Gastrocnemius medialis (tissue), 4 donors: Measurements from ENCODE around the gene ZAP70. TPM values are rescaled to one million over a fixed set of nuclear protein-coding genes. Genes with fewer than 3 reads are reported as not detected.
"Not testable (repeated sequence)": the region's sequence is repeated elsewhere in the genome, so short reads cannot be mapped to it uniquely, and the experiment has no call there.

Experiments used
- ATAC-seq, 2 donors: fragments of 150-250 bp; one replicate each; pipeline ENCODE4 v1.9.1; 2016
- DNase-seq, 2 donors: peaks; one replicate each; pipeline ENCODE4 v3.0.0-alpha.2; 2019
- H3K27ac ChIP-seq, 4 donors: fragments of 200-600 bp; sonication (generic); 1 replicate in 1 of 4; 2 replicates in 3 of 4; pipeline ENCODE4 v1.5.1; 2016 to 2018; ENCODE audit warnings: mild to moderate bottlenecking in 2 of 4, moderate library complexity in 1 of 4
- H3K27me3 ChIP-seq, 3 donors: fragments of 200-600 bp; sonication (generic) in 2 of 3; 1 replicate in 1 of 3; 2 replicates in 2 of 3; pipeline versions ENCODE4 v1.5.1 to v1.6.0; 2016 to 2019; ENCODE audit warnings: mild to moderate bottlenecking in 1 of 3, moderate library complexity in 1 of 3
- H3K36me3 ChIP-seq, 2 donors: fragments of 200-600 bp; sonication (generic) in 1 of 2; one replicate each; pipeline ENCODE4 v1.5.1; 2017 to 2018
- H3K4me1 ChIP-seq, 2 donors: fragments of 200-600 bp; sonication (generic) in 1 of 2; one replicate each; pipeline ENCODE4 v1.5.1; 2016 to 2017; ENCODE audit warnings: mild to moderate bottlenecking in 2 of 2
- H3K4me3 ChIP-seq, 4 donors: fragments of 200-600 bp; sonication (generic) in 3 of 4; 1 replicate in 1 of 4; 2 replicates in 3 of 4; pipeline ENCODE4 v1.5.1; 2016 to 2019; ENCODE audit warnings: mild to moderate bottlenecking in 2 of 4
- H3K9me3 ChIP-seq, 3 donors: fragments of 200-600 bp; sonication (generic) in 2 of 3; 1 replicate in 1 of 3; 2 replicates in 2 of 3; pipeline ENCODE4 v1.5.1; 2016 to 2019
- CTCF ChIP-seq, 5 experiments: fragments of 450-650 bp in 3 of 5; fragments of 200-600 bp in 2 of 5; sonication (generic) in 2 of 5; IDR thresholded peaks in 4 of 5; conservative IDR thresholded peaks in 1 of 5; 1 replicate in 4 of 5; 2 replicates in 1 of 5; pipeline ENCODE4 v1.5.1; 2016 to 2019; ENCODE audit warnings: antibody characterized with exemption in 5 of 5, mild to moderate bottlenecking in 3 of 5, moderate library complexity in 3 of 5
- POLR2A ChIP-seq, 2 donors: fragments of 450-650 bp; IDR thresholded peaks; one replicate each; pipeline ENCODE4 v1.6.1; 2017; ENCODE audit warnings: antibody characterized with exemption in 2 of 2, mild to moderate bottlenecking in 2 of 2, moderate library complexity in 2 of 2
- in situ Hi-C, 4 donors: fragments of 200-750 bp; cut with MboI; loops; one replicate each; pipeline versions ENCODE4 v1.15.0 to v1.8.0; 2017; ENCODE audit warnings: low sequenced_read_pairs in 4 of 4
- intact Hi-C: fragments of 100-400 bp; cut with DNase I; formaldehyde crosslinking; loops from one replicate; pipeline ENCODE4 v1.15.1; 2023; ENCODE audit warnings: low total_unique reads
- total RNA-seq, 4 donors: library from RNA; depleted of rRNA; stranded (reverse); fragments of >200 nt; gene quantifications; one replicate each; pipeline versions ENCODE4 v1.1.0 to v1.2.3, GENCODE V29; 2016

Gene ZAP70
- total RNA-seq, 4 donors from 2014 or later, result 0.25 to 1.1 TPM; not detected in 2

DNA sequence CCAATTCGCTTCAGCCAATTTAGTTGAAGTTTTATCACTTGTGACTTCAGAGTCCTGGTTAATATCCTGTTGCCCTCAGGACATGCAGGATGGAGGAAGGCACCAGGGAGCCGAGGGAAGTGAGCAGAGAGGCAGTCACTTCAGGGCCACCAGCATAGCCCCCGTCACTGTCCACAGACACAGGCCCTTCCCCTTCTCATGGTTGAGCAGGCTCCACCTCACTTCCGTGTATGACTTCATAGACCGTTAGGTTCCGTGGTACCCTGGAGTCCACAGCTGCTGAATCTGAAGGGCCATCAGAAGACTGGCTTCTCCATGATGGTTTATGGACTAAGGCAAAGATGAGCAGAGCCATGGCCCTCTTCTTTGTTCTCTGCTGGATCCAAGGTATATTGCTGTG lies 43.9 kb upstream of the ZAP70 start, which contains the start of gene C2orf92:
C2orf92 (plus strand) TSS at position 266 of the 400 bp plus-strand sequence; CDS start at position 342, 76 bp downstream.
- Histone ChIP-seq H3K9me3 (no peaks in the 10 kb centered on the region), H3K4me3 (no peak within 1 kb of the TSS), H3K4me1 (peaks cover 0 to 3% of the 10 kb centered on the region in 2 donors), H3K36me3 (no peaks in the 10 kb centered on the region), H3K27me3 (no peaks in the 10 kb centered on the region), H3K27ac (no peak within 1 kb of the TSS)
- ATAC-seq (no peak), DNase-seq (no peak)
- intact Hi-C loops, result no loop called here
- in situ Hi-C loops, result loop anchor here in 1 of 4 donors (25.0 kb wide), 1 partner anchor 1132 kb away; the partner anchor contains the start of gene ARID5A
- no peak for TF ChIP-seq CTCF (IDR thresholded peaks at IDR 0.05 in 4 of 5, conservative IDR thresholded peaks at IDR 0.05 in 1 of 5)

GRCh38 chr2:97670471-97670870 lies 42.9 kb upstream of the ZAP70 start:
- TF ChIP-seq CTCF (IDR thresholded peaks at IDR 0.05 in 4 of 5, conservative IDR thresholded peaks at IDR 0.05 in 1 of 5), result no peak
- no peak for TF ChIP-seq POLR2A (IDR thresholded peaks at IDR 0.05)
- no peak for ATAC-seq
- intact Hi-C loops (no loop called here), in situ Hi-C loops (loop anchor here in 2 of 4 donors (10.0 to 25.0 kb wide), 2 partner anchors 1133 to 1606 kb away; partner anchors contain the start of gene ARID5A (in 1 of the 2))
- H3K27me3 ChIP-seq, result no peaks in the 10 kb centered on the region
- DNase-seq, result no peak
- H3K4me1 ChIP-seq, result no peaks in the 10 kb centered on the region
- H3K9me3 ChIP-seq, result no peaks in the 10 kb centered on the region
- H3K36me3 ChIP-seq, result peaks cover 0 to 9% of the 10 kb centered on the region in 2 donors
- no peak overlapping the region for H3K4me3 ChIP-seq
- H3K27ac ChIP-seq, result no peak overlapping the region

DNA sequence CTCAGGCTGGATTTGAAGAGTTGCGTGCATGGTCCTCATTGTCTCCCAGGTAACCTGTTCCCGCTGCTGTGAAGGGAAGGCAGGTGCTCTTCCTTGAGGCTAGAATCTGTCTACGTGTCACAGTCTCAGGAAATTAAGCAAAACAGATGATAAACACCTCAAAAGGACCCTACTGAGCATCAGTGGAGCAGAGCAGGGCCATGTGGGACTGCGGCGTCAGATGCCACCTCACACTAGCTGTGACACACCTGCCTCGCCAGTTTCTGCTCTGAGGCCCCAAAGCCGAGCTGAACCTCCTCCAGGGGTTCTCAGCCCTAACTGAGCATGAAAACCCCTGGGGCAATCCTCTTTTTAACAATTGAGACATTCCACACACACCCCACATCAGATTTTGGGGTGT lies 41.9 kb upstream of the ZAP70 start:
- no peak for ATAC-seq
- no peak for DNase-seq
- Histone ChIP-seq H3K27me3 (no peaks in the 10 kb centered on the region), H3K9me3 (no peaks in the 10 kb centered on the region), H3K27ac (no peak overlapping the region), H3K4me1 (no peaks in the 10 kb centered on the region), H3K36me3 (peaks cover 0 to 9% of the 10 kb centered on the region in 2 donors), H3K4me3 (no peak overlapping the region)
- intact Hi-C loops (no loop called here), in situ Hi-C loops (loop anchor here in 2 of 4 donors (10.0 to 25.0 kb wide), 2 partner anchors 1134 to 1607 kb away; partner anchors contain the start of gene ARID5A (in 1 of the 2))
- TF ChIP-seq CTCF (IDR thresholded peaks at IDR 0.05 in 4 of 5, conservative IDR thresholded peaks at IDR 0.05 in 1 of 5) (no peak), POLR2A (IDR thresholded peaks at IDR 0.05) (no peak)

- in situ Hi-C loops, result loop anchor here in 2 of 4 donors (10.0 to 25.0 kb wide), 2 partner anchors 1135 to 1608 kb away; partner anchors contain the start of gene ARID5A (in 1 of the 2)
- H3K27ac ChIP-seq, H3K9me3 ChIP-seq, H3K4me3 ChIP-seq, intact Hi-C loops, DNase-seq, H3K36me3 ChIP-seq, H3K27me3 ChIP-seq, ATAC-seq, H3K4me1 ChIP-seq: not testable (repeated sequence)
These were observed 40.7 kb upstream of the ZAP70 start for GRCh38 chr2:97672606-97673140.

- ATAC-seq (no peak), DNase-seq (no peak)
- TF ChIP-seq POLR2A (IDR thresholded peaks at IDR 0.05) (no peak), CTCF (IDR thresholded peaks at IDR 0.05 in 4 of 5, conservative IDR thresholded peaks at IDR 0.05 in 1 of 5) (no peak)
- H3K36me3 ChIP-seq, result peaks cover 0 to 9% of the 10 kb centered on the region in 2 donors
- intact Hi-C loops, result no loop called here
- no peaks in the 10 kb centered on the region for H3K9me3 ChIP-seq
- in situ Hi-C loops, result loop anchor here in 2 of 4 donors (10.0 to 25.0 kb wide), 2 partner anchors 1136 to 1609 kb away; partner anchors contain the start of gene ARID5A (in 1 of the 2)
- no peaks in the 10 kb centered on the region for H3K4me1 ChIP-seq
- no peak overlapping the region for H3K27ac ChIP-seq
- H3K27me3 ChIP-seq, result no peaks in the 10 kb centered on the region
- no peak overlapping the region for H3K4me3 ChIP-seq
These were observed 40.0 kb upstream of the ZAP70 start for GRCh38 chr2:97673182-97673914.
